GM23338 (cell line): ENCODE measurements around the gene MLLT10. TPM values are rescaled to one million over a fixed set of nuclear protein-coding genes. Genes with fewer than 3 reads are reported as not detected.

Experiments used
- ATAC-seq: fragments of 200-7000 bp; cut with Tn5 transposase; 3 replicates; pipeline ENCODE4 v1.9.1; 2020
- DNase-seq: peaks from one replicate; pipeline ENCODE4 v3.0.0-alpha.2; 2015; ENCODE audit warnings: low spot score
- H2AFZ ChIP-seq: fragments of 200-600 bp; sonication (generic); 2 replicates; pipeline ENCODE4 v1.8.0; 2016; ENCODE audit warnings: antibody characterized with exemption, mild to moderate bottlenecking, moderate library complexity
- H3F3A ChIP-seq: fragments of 200-600 bp; sonication (generic); replicated peaks from 2 replicates; pipeline ENCODE4 v1.8.0; 2017; ENCODE audit warnings: antibody characterized with exemption, mixed run types, low read depth
- H3K27ac ChIP-seq: fragments of 200-600 bp; sonication (generic); 2 replicates; pipeline ENCODE4 v1.6.1; 2016; ENCODE audit warnings: low read depth
- H3K27me3 ChIP-seq: fragments of 200-600 bp; sonication (generic); 2 replicates; pipeline ENCODE4 v1.8.0; 2016; ENCODE audit warnings: mild to moderate bottlenecking, mixed run types, moderate library complexity; ENCODE audit not compliant: insufficient read depth
- H3K36me3 ChIP-seq: fragments of 200-600 bp; sonication (generic); 2 replicates; pipeline ENCODE4 v1.8.0; 2016; ENCODE audit warnings: mild to moderate bottlenecking; ENCODE audit not compliant: insufficient read depth
- H3K4me1 ChIP-seq: fragments of 200-600 bp; sonication (generic); 2 replicates; pipeline ENCODE4 v1.8.0; 2016; ENCODE audit warnings: mild to moderate bottlenecking, moderate library complexity; ENCODE audit not compliant: insufficient read depth
- H3K4me2 ChIP-seq: fragments of 200-600 bp; sonication (generic); 2 replicates; pipeline ENCODE4 v1.7.1; 2017; ENCODE audit warnings: mixed run types
- H3K4me3 ChIP-seq: fragments of 200-600 bp; sonication (generic); 2 replicates; pipeline ENCODE4 v1.6.1; 2016; ENCODE audit warnings: mixed run types
- H3K79me2 ChIP-seq: fragments of 200-600 bp; sonication (generic); replicated peaks from 2 replicates; pipeline ENCODE4 v1.8.0; 2017; ENCODE audit warnings: mild to moderate bottlenecking; ENCODE audit not compliant: insufficient read depth
- H3K9me2 ChIP-seq: fragments of 200-600 bp; sonication (generic); 2 replicates; pipeline ENCODE4 v1.8.0; 2017; ENCODE audit not compliant: insufficient read depth
- H4K20me1 ChIP-seq: fragments of 200-600 bp; sonication (generic); replicated peaks from 2 replicates; pipeline ENCODE4 v1.8.0; 2017; ENCODE audit warnings: mild to moderate bottlenecking; ENCODE audit not compliant: insufficient read depth
- H3K27ac Mint-ChIP-seq: 2 replicates; pipeline ENCODE4 v1.8.0; 2020; ENCODE audit warnings: inconsistent platforms, mild to moderate bottlenecking, moderate library complexity, mixed read lengths
- H3K27me3 Mint-ChIP-seq: 3 replicates; pipeline ENCODE4 v1.8.0; 2022; ENCODE audit warnings: low read depth, mild to moderate bottlenecking, moderate library complexity, mixed read lengths, inconsistent platforms; ENCODE audit not compliant: insufficient read depth, poor library complexity
- H3K36me3 Mint-ChIP-seq: 3 replicates; pipeline ENCODE4 v1.8.0; 2021; ENCODE audit warnings: low read depth, mild to moderate bottlenecking, inconsistent platforms, moderate library complexity, mixed read lengths
- H3K4me1 Mint-ChIP-seq: 3 replicates; pipeline ENCODE4 v1.8.0; 2020; ENCODE audit warnings: mild to moderate bottlenecking, inconsistent platforms, mixed read lengths
- H3K4me3 Mint-ChIP-seq: 3 replicates; pipeline ENCODE4 v1.8.0; 2021; ENCODE audit warnings: moderate library complexity, mild to moderate bottlenecking, inconsistent platforms, mixed read lengths
- H3K9me3 Mint-ChIP-seq: 3 replicates; pipeline ENCODE4 v1.8.0; 2020; ENCODE audit warnings: moderate library complexity, mild to moderate bottlenecking, inconsistent platforms, mixed read lengths
- CREB1 ChIP-seq: fragments of 250-450 bp; sonication (Bioruptor Pico); IDR thresholded peaks from 2 replicates; pipeline ENCODE4 v1.5.0; 2020; ENCODE audit warnings: low read depth, mild to moderate bottlenecking, moderate library complexity
- CTCF ChIP-seq, 2 experiments: fragments of 200-600 bp in 1 of 2; sonication (generic) in 1 of 2; conservative IDR thresholded peaks; 2 replicates each; pipeline versions ENCODE4 v1.5.1 to v1.6.1; 2016 to 2017; ENCODE audit warnings: antibody characterized with exemption in 2 of 2, low read depth in 2 of 2, mild to moderate bottlenecking in 2 of 2, moderate library complexity in 1 of 2
- EZH2 ChIP-seq: fragments of 200-600 bp; sonication (generic); IDR thresholded peaks from one replicate; pipeline ENCODE4 v1.8.0; 2017; ENCODE audit warnings: antibody characterized with exemption, mild to moderate bottlenecking, low read depth; ENCODE audit not compliant: unreplicated experiment
- JUNB ChIP-seq: IDR thresholded peaks from one replicate; pipeline ENCODE4 v1.6.1; 2016; ENCODE audit warnings: antibody characterized with exemption; ENCODE audit not compliant: unreplicated experiment
- NANOG ChIP-seq: IDR thresholded peaks from 2 replicates; pipeline ENCODE4 v1.6.1; 2016; ENCODE audit warnings: antibody characterized with exemption, borderline replicate concordance
- POLR2AphosphoS5 ChIP-seq: IDR thresholded peaks from 2 replicates; pipeline ENCODE4 v1.6.1; 2016; ENCODE audit warnings: antibody characterized with exemption, low read depth
- REST ChIP-seq: IDR thresholded peaks from one replicate; pipeline ENCODE4 v1.6.1; 2018; ENCODE audit warnings: antibody characterized with exemption; ENCODE audit not compliant: unreplicated experiment
- ZNF114 ChIP-seq: fragments of 250-450 bp; sonication (Bioruptor Pico); IDR thresholded peaks from 2 replicates; pipeline ENCODE4 v1.5.0; 2020; ENCODE audit warnings: mild to moderate bottlenecking, moderate library complexity
- ZNF331 ChIP-seq: fragments of 250-450 bp; sonication (Bioruptor Pico); IDR thresholded peaks from 2 replicates; pipeline ENCODE4 v1.5.0; 2020; ENCODE audit warnings: low read depth, mild to moderate bottlenecking, moderate library complexity
- ZNF462 ChIP-seq: fragments of 250-450 bp; sonication (Bioruptor Pico); IDR thresholded peaks from 2 replicates; pipeline ENCODE4 v1.5.0; 2020; ENCODE audit warnings: mild to moderate bottlenecking, moderate library complexity
- polyA plus RNA-seq: library from polyadenylated mRNA; unstranded; fragments of >200 nt; fragmentation: Nextera tagmentation; extraction: Ambion mirVana; gene quantifications from 2 replicates; pipeline ENCODE4 v1.2.1, GENCODE V29; 2016
- total RNA-seq: library from RNA; depleted of rRNA; stranded (reverse); fragments of >200 nt; shearing (Covaris generic); gene quantifications from 2 replicates; pipeline ENCODE4 v1.2.3, GENCODE V29; 2014
- TF ChIP-seq, protein P1 (sequence below): IDR thresholded peaks from 2 replicates; pipeline ENCODE4 v1.6.1; 2016; ENCODE audit warnings: antibody characterized with exemption

Gene MLLT10
- total and polyA plus RNA-seq, 2 experiments from 2014 or later = 28.8 to 55.4 TPM

DNA sequence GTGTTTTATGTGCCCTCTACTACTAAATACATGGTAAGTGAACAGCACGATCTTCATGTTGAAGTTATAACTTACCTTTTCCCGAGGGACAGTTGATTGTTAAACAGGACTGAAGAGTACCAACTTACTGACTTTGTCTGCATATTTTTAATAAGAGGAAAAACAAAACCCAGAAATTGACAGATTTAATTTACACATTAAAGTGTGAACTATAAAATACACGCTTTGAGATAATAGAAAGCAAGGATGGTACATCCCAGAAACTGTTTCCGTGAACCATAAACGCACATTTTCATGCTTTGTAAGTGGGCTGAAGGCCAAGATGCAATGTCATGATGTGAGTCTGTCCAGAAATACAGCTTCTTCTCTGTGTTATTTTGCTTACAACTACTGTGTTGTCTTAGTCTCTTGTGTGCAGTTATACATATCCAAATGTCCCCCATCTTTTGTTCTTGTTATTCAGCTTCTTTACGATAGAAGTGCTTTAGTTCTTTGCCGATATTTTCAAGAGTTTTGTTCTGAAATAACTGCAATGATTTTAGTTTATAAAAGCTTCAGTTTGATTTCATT lies 190.1 kb downstream of the MLLT10 start (continued):
- no peak for TF ChIP-seq ZNF114 (CRISPR knock-in tag)
- TF ChIP-seq EZH2 = no peak
- TF ChIP-seq ZNF331 (CRISPR knock-in tag) = no peak

GRCh38 chr10:21724687-21725367 lies 190.8 kb downstream of the MLLT10 start:
- no peaks in the 10 kb centered on the region; the same call in 1 of the 2 replicates for H3K36me3 ChIP-seq
- DNase-seq (peak; percentile 52), ATAC-seq (peak; percentile 59)
- no peak overlapping the region for H3K4me2 ChIP-seq
- H3K27me3 ChIP-seq = no peaks in the 10 kb centered on the region
- no peaks in the 10 kb centered on the region for H3K27me3 Mint-ChIP-seq
- no peak overlapping the region for H3K4me3 Mint-ChIP-seq
- H3K9me2 ChIP-seq = no peaks in the 10 kb centered on the region
- peaks cover 21% of the 10 kb centered on the region; the same call in 2 of the 3 replicates for H3K36me3 Mint-ChIP-seq
- 0 out of 2 replicates have a peak, but pooled peaks cover 5% of the 10 kb centered on the region for H3K79me2 ChIP-seq
- H3F3A ChIP-seq = no peaks in the 10 kb centered on the region
- H3K4me1 ChIP-seq = peaks cover 37% of the 10 kb centered on the region
- H4K20me1 ChIP-seq = no peaks in the 10 kb centered on the region
- H3K4me1 Mint-ChIP-seq = peaks cover 48% of the 10 kb centered on the region
- H3K9me3 Mint-ChIP-seq = no peaks in the 10 kb centered on the region
- H3K4me3 ChIP-seq = no peak overlapping the region
- peak overlapping the region; percentile 80 for H3K27ac Mint-ChIP-seq
- no peak overlapping the region for H2AFZ ChIP-seq
- H3K27ac ChIP-seq = peak overlapping the region; percentile 58
- TF ChIP-seq POLR2AphosphoS5 (no peak), ZNF114 (CRISPR knock-in tag) (no peak), JUNB (no peak), REST (no peak), CTCF (conservative IDR thresholded peaks at IDR 0.05; ENCODE audit: low read depth in 2 of 2) (no peak), NANOG (no peak), ZNF462 (no peak), ZNF331 (CRISPR knock-in tag) (no peak), CREB1 (no peak)
- TF ChIP-seq, protein P1, sequence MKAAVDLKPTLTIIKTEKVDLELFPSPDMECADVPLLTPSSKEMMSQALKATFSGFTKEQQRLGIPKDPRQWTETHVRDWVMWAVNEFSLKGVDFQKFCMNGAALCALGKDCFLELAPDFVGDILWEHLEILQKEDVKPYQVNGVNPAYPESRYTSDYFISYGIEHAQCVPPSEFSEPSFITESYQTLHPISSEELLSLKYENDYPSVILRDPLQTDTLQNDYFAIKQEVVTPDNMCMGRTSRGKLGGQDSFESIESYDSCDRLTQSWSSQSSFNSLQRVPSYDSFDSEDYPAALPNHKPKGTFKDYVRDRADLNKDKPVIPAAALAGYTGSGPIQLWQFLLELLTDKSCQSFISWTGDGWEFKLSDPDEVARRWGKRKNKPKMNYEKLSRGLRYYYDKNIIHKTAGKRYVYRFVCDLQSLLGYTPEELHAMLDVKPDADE = no peak
